Vagina (tissue), 2 donors: ENCODE results near the gene IRX4.

Experiments
- POLR2AphosphoS5 ChIP-seq, 2 donors: sonication (generic); formaldehyde crosslinking; IDR thresholded peaks; one replicate each; pipeline ENCODE4 v1.9.0; 2017; ENCODE audit warnings: antibody characterized with exemption in 2 of 2, mild to moderate bottlenecking in 2 of 2, low read depth in 1 of 2; ENCODE audit not compliant: insufficient read depth in 1 of 2
- TF ChIP-seq, protein P1 (sequence below), 3 experiments: fragments of 450-650 bp in 2 of 3; fragments of 200-600 bp in 1 of 3; sonication (generic) in 1 of 3; IDR thresholded peaks; one replicate each; pipeline ENCODE4 v1.5.1; 2017 to 2019; ENCODE audit warnings: antibody characterized with exemption in 3 of 3, mild to moderate bottlenecking in 2 of 3, moderate library complexity in 2 of 3

DNA sequence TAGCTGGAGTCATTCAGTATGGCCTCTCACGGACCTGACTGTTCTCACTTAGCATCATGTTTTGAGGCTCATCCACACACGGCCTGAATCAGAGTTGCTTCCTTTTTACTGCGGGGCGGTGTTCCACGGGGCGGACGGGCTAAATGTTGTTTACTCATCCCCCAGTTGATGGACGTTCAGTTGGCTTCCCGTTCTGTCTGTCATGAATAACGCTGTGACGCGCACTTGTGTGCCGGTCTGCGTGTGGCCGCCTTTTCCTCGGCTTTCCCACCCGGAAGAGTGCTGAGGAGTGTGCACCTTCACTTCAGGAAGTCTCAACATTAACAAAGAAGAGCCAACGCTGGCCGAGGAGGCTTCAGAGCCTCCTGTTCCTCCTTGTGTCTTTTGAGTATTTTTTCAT is 39.0 kb upstream of the IRX4 start:
- TF ChIP-seq POLR2AphosphoS5 (IDR thresholded peaks at IDR 0.05; ENCODE audit: insufficient read depth in 1 of 2, low read depth in 1 of 2), result no peak
- TF ChIP-seq, protein P1, sequence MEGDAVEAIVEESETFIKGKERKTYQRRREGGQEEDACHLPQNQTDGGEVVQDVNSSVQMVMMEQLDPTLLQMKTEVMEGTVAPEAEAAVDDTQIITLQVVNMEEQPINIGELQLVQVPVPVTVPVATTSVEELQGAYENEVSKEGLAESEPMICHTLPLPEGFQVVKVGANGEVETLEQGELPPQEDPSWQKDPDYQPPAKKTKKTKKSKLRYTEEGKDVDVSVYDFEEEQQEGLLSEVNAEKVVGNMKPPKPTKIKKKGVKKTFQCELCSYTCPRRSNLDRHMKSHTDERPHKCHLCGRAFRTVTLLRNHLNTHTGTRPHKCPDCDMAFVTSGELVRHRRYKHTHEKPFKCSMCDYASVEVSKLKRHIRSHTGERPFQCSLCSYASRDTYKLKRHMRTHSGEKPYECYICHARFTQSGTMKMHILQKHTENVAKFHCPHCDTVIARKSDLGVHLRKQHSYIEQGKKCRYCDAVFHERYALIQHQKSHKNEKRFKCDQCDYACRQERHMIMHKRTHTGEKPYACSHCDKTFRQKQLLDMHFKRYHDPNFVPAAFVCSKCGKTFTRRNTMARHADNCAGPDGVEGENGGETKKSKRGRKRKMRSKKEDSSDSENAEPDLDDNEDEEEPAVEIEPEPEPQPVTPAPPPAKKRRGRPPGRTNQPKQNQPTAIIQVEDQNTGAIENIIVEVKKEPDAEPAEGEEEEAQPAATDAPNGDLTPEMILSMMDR (IDR thresholded peaks at IDR 0.05), result no peak
